H54 (cell line): Measurements from ENCODE around the gene PANK3.

ENCODE experiments used
- DNase-seq: peaks from one replicate; pipeline ENCODE4 v3.0.0; 2011; ENCODE audit warnings: low spot score, mixed read lengths; ENCODE audit not compliant: insufficient read length
- FAIRE-seq: peaks from 3 replicates; lab custom pipeline; 2011; peaks lifted over from hg19 to GRCh38; lab: Jason Lieb, UNC
- POLR2A ChIP-seq: IDR thresholded peaks from 2 replicates; pipeline ENCODE4 v1.6.1; 2011; ENCODE audit warnings: low read depth, mild to moderate bottlenecking, low read length

PANK3 gene

DNA sequence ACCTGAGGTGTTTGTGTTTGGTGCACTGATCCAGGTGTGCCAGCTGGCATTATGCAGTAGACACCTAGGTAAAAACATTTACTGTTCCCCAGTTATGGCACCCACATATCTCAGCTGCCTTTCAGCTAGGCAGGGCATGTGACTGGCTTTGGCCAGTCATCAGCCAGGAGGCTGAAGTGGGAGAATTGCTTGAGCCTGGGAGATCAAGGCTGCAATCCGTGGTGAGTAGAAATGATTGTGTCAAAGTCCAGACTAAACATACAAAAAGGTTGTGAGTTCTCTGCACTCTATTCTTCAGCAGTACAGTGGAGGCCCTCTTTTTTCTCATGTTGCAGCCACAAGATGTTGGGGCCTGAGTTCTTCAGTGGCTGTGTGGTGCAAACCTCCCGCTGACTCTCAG is 53.3 kb downstream of the PANK3 start:
- DNase-seq: no peak
- no peak for TF ChIP-seq POLR2A
- no peak for FAIRE-seq

DNA sequence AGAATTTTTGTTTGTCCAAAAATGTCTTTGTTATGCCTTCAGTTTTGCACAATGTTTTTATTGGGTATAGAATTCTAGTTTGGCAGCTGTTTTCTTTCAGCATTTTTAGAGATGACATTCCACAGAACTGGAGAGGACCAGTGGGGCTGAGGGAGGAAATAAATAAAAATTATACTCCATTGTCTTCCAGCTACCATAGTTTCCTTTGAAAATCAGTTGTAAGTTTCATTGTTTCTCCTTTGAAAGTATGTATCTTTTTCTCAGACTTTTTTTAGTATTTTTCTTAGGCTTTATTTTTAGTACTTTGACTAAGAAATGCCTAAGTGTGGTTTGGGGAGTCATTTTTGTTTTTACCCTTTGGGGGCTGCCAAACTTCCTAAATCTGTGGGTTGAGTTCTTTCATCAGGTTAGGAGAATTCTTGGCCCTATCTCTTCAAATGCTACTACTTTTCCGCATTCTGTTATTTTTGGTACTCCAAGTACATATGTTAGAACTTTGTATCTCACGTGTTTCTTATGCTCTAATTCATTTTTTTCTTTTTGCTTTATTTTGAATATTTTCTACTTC is 65.2 kb downstream of the PANK3 start:
- no peak for TF ChIP-seq POLR2A
- FAIRE-seq (no peak), DNase-seq (no peak)

DNA sequence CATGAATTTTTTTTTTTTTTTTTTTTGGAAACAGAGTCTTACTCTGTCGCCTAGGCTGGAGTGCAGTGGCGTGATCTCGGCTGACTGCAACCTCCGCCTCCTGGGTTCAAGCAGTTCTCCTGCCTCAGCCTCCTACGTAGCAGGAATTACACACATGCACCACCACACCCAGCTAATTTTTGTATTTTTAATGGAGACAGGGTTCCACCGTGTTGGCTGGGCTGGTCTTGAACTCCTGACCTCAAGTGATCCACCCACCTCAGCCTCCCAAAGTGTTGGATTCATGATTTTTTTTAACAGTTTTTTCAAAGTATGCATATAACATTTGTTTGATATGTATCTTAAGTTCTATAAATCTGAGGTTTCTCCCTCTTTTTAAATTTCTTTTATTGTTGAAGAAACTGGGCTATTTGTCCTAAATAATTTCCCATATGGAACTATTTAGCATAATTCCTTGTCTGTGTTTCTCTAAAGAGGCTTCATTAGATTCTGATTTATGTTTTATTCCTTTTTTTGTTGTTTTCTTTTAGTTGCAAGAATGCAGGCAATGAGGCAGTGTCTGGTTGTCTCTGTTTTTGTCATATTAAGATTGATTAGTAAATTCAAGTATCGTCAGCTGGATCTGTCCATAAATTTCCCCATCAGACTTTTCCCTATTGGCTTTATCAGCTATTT is 76.5 kb downstream of the PANK3 start:
- FAIRE-seq (no peak), DNase-seq (no peak)
- no peak for TF ChIP-seq POLR2A
